HG02678 (cell line): Measurements from ENCODE around the gene PRCC.
"Not testable (repeated sequence)": the region's sequence is repeated elsewhere in the genome, so short reads cannot be mapped to it uniquely, and the experiment has no call there.

Source experiments
- ATAC-seq: cut with Tn5 transposase; IDR thresholded peaks from one replicate; pipeline ENCODE4 v1.9.1; 2021; ENCODE audit warnings: mild to moderate bottlenecking, moderate library complexity; ENCODE audit not compliant: unreplicated experiment

Gene PRCC

DNA sequence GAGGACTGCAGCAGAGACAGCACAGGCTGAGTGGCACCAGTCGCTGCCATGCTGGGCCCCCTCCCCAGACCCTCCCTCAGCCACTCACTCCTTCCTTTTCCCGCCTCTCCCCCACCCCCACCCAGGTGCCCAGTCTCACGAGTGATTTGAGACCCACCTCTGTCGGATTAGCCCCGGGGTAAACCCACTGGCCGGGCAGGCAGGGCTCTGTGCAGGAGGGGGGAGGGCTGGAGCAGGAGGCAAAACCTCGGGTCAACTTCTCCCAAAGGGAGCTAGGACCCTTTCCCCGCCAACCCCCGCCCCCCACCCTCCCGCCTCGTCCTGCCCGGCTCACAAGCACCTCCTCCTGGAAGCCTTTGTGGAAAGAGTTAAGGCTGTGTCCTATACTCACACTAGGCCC, 23.0 kb upstream of the PRCC start:
- ATAC-seq: no peak

- ATAC-seq: no peak
These were observed 22.4 kb upstream of the PRCC start for GRCh38 chr1:156744786-156745419.

DNA sequence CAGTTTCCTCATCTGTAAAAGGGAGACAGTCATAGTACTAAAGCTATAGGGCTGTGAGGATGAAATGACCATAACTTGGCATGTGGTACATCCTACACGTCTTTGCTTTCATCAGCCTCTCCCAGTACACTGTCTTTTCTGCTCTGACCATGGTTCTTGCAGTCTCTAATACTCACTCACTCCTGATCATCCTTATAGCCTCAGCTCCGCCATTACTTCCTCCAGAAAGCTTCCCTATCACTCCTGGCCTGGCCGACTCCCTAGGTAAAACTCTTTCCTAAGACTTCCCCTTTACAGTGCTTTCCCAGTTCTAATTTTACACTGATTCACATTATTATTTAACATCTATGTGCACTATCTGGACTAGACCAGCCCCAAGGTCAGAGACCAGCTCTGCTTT, 21.5 kb upstream of the PRCC start:
- no peak for ATAC-seq

DNA sequence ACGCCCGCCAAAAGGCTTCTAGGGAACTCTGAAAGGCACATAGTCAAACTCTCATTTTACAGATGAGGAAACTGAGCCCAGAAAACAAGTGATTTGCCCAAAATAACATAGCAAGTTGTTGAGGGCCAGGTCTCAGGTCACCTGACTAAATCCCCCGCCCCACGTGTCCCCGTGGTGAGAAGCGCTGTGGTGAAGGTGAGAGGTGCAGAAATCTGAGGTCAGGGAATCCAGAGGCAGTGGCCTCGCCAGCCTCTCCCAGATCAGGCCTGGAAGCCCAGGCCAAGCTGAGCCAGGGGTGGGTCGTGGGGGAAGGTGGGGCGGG, 21.0 kb upstream of the PRCC start:
- no peak for ATAC-seq

- no peak for ATAC-seq
These were observed 20.4 kb upstream of the PRCC start for GRCh38 chr1:156746728-156747631.

DNA sequence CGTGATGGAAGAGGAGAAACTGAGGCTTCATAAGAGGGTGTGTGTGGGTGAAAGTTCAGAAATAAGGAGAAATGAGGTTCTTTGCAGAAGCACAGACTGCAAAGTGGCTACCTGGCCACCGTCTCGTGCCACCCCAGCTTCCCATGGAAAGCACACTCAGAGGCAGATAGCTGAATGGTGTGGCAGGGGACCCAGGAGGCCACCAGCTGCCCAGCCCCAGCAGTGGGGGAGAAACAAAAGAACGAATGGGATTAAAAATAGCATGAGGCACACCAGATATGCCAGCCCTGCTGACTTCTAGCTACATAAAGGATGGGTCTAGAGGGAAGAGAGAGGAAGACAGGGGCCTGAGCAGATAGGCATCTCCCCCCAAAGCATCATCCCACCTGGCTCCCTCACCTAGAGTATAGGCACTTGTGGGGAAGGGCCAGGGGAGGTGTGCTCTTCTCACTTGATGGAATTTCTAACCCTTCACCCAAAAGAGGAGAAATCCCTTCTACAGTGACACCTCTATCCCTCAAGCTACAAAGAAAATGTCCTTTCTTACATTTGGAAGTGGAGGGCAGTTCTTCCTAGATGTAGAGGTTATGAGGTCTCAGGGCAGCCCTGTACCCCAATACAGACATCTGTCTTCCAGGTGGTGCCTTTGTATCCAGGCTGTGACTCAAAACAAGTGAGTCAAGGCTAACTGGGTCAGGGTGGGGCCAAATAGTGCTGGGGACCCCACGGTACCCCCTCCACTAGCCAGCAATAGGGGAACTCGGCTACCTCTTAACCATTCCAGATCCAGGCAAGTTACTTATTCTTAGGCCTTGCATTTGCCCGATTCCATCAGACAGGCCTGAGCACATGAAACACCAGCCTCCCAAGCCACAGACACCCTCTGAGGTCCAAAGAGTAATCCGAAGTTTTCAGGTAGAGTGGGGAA, 19.3 kb upstream of the PRCC start:
- no peak for ATAC-seq

GRCh38 chr1:156748670-156749418, 18.5 kb upstream of the PRCC start:
- ATAC-seq: no peak

DNA sequence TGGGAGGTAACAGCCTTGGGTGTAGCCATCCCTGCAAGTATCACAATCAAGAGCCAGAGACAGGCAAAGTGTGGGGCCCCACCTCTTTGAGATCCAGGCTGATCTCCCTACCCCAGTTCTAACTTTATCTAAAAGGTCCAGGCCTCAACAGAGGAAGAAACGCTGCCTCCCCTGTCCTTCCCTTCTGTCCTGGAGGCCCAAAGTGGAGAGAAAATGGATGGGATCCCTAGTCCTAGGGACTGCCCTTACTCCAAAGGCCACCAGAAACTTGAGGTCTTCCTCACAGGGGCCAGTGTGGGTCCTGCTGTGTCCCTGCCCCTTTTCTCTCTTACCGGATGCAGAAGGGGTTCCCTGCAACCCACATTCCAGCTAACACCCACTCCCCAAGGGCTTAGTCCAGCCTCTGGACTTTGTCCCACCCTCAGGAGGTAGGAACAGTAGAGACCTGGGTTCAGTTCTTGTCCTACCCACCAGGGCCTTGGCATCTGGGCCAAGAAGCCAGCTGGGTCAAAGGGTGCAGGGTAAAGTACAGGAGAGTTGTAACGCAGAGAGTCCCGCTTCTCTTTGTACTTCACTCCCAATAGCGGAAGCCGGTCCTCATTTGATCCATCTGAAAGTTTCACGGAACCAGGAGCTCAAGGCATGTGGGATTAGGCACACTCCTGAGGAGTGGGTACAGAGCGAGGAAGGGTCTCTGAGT, 17.8 kb upstream of the PRCC start:
- ATAC-seq: no peak

- no peak for ATAC-seq
These were observed 17.1 kb upstream of the PRCC start for GRCh38 chr1:156750191-156750672.

- ATAC-seq: peak; percentile 16
These were observed 16.5 kb upstream of the PRCC start for GRCh38 chr1:156750711-156751450.

DNA sequence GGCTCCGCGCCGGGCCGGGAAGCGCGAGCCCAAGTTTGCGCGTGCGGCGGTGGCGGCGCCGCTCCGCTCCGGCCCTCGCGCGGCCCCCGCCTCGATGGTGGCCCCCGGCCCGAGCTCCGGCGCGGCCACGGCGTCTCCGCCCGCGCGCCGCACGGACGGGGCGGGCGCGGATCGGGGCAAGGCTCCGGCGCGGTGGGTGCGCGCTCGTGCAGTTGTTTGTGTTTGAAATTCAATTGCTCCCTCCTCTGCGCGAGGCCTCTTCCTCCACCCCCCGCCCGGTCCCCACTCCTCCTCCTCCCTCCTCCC, 15.9 kb upstream of the PRCC start, which contains the start of gene HDGF:
TSS of gene HDGF (minus strand) at position 225 of the 306 bp plus-strand sequence. CDS start 246 bp downstream, outside the sequence.
- ATAC-seq: peak; percentile 14

DNA sequence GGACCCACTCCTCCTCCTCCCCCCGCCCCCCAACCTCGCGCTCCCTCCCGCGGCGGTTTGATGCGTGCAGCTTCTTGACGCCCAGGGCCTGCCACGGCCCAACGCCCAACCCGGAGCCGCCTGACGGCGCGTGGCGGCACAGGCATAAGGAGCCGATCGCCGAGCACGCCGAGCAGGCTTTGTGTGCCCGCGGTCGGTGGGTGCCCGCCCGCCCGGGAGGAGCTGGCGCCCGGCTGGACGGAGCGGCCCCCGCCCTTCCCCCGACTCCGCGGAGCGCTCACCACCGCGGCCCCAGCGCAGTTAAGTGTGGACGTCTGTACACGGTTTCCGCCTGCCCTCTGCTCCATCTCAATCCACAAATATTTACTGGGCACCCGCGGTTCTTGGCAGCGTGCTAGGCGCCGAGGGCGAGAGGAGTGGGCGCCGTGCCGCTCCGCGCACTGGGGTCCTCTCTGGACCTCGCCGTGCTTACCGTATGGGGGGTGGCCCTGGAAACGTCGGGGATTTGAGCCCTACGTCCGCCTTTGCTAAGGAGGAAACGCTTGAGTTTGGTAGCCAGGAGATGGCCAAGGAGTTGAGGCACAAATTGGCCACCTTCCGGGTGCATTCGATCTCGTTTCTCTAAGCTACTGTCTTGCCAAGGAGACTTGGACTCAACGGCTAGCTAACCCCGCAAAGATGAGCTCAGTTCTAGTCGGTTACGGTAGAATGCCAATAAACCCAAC, 15.4 kb upstream of the PRCC start:
- ATAC-seq: peak; percentile 65

DNA sequence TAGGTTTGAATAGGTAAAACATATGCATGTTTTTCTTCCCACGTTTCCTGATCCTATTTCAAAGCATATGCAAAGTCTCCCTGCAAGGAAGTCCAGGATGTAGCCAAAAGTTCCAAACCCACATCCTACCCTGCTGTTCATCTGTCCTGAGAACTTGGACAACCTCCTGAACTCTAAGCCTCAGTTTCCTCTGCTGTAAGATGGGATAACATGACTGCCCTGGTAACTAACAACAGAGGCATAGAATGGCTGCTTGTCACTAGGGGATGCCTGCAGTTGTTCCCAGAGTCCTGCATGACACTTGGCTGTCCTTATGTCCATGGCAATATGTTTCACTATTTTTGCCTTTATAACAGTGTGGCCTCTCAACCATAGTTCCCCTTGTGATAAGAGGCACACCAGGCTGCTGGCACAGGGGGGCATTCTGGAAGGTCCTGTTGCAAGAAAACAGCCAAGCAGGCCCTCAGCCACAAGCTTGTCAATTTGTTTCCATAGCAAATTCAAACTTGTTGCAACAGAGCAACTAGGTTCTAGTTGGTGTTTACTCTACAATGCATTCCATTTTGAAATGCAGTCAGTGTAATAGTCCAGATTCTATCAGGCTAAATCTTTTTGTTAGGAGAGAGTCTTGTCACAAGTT, 14.4 kb upstream of the PRCC start:
- no peak for ATAC-seq

DNA sequence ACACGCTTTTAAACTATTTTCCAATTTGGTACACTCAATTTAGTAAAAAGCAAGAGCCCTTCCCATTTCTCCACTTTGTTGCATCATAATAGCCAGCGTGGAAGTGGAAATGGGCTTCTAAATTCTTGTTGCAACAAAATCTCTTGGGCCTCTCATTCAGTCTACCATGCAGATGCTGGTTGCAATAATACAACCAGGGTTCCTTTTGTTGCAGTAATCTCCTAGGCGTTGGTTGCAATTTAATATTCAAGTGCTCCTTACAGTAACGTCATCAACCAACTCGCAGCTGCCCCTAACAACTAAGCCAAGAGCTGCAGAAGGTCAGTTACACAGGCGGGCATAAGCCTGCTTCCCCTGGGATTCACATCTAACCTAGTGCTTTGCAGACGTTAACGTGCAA, 13.1 kb upstream of the PRCC start:
- ATAC-seq: no peak

DNA sequence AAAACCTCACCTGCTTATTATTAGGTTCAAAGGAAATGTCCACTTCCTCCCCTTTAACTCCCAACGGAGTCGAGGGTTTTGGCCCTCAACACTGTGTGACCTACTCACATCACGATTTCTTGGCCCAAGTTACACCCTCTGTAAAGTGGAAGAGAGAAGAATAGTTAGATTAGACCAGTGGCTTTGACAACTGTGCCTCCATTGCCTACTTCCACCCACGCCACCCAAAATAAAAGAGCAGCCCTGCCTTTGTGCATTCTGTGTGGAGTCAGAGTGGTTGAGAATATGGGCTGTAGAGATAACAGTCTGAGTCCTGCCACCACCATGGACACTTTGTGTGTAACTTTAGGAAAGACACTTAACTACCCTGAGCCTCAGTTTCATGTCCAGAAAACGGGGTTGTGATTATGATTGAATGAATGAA, 11.8 kb upstream of the PRCC start:
- ATAC-seq: no peak

DNA sequence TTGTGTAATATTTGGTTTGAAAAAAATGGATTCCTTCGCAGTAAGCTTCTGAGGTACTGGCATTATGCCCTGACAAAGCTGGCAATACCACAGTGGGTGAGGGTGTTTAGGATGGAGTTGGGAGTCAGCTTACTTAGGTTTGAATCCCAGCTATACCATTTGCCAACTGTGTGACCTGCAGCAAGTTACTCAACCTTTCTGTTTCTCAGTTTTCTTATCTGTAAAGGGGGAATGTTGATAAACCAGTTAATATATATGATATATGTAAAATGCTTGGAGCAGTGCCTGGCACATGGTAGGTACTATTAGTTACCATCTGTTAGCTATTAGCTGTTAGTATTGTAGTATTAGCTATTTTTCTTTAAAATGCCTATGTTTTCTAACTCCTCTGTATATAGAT, 11.0 kb upstream of the PRCC start:
- ATAC-seq: no peak

DNA sequence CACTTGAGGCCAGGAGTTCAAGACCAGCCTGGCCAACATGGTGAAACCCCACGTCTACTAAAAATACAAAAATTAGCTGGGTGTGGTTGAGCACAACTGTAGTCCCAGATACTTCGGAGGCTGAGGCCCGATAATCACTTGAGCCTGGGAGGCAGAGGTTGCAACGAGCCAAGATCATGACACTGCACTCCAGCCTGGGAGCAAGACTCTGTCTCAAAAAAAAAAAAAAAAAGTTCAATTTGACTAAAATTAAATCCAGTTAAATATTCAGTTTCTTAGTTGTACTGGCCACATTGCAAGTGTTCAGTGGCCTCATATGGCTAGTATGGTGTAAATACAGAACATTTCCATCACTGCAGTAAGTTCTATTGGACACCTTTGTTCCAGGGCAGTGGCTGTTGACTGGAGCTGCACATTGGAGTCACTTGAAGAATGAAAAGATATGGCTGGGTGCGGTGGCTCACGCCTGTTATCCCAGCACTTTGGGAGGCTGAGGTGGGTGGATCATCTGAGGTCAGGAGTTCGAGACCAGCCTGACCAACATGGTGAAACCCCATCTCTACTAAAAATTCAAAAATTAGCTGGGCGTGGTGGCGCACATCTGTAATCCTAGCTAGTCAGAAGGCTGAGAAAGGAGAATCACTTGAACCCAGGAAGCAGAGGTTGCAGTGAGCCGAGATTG, 9.6 kb upstream of the PRCC start:
- ATAC-seq: not testable (repeated sequence)
